ENCODE data around the gene F2RL2. TPM values are rescaled to one million over a fixed set of nuclear protein-coding genes. Genes with fewer than 3 reads are reported as not detected.

The F2RL2 gene
- total and polyA plus RNA-seq, 2 of the 4 experiments (the other 2 are of a cell fraction), result 21.7 to 32.8 TPM

DNA sequence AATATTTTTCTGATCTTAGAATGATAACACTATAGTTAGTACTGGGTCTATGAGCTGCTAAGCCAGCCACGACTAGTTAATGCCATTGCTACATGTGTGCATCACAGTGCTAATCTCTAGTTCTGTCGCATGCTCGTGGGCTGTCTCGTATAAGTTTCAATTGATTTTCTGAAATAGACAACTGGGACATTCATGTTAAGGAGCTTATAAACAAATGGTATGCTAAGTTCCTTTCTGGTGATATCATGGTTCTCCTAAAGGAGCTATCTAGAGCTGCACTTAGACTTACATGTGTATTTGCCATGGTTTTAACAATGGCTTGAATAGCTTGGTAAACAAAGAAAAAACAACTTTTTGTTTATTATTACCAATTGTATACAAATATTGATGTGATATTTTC, 46.2 kb downstream of the F2RL2 start:
- dilution Hi-C loops (cut with HindIII; ENCODE audit: low sequenced_read_pairs, unreplicated experiment), result no loop called here
- Histone ChIP-seq H3K4me2 (ENCODE audit: low read depth, low read length) (peak overlapping the region; percentile 79), H2BK120ac (ENCODE audit: low read depth, low read length) (no peak overlapping the region), H2AK9ac (replicated peaks; ENCODE audit: low read depth, low read length, poor library complexity) (no peak overlapping the region), H2BK15ac (ENCODE audit: low read depth, low read length) (no peak overlapping the region), H3K79me1 (ENCODE audit: low read depth in 1 of 2, low read length in 2 of 2) (no peaks in the 10 kb centered on the region), H3K4me1 (ENCODE audit: control insufficient read depth, insufficient read depth, low read length) (no peaks in the 10 kb centered on the region), H4K20me1 (ENCODE audit: insufficient read depth, low read length) (no peaks in the 10 kb centered on the region), H3K9me3 (ENCODE audit: control insufficient read depth, insufficient read depth, low read length) (no peaks in the 10 kb centered on the region), H3K9ac (ENCODE audit: low read depth, low read length) (no peak overlapping the region), H3K36me3 (ENCODE audit: control insufficient read depth, insufficient read depth, low read length) (no peaks in the 10 kb centered on the region), H4K5ac (ENCODE audit: low read depth, low read length) (no peak overlapping the region), H3K4me3 (ENCODE audit: insufficient read depth, low read depth, low read length) (no peak overlapping the region), H2AFZ (replicated peaks; ENCODE audit: low read length, poor library complexity) (no peak overlapping the region), H2BK5ac (ENCODE audit: low read depth, low read length, poor library complexity, severe bottlenecking) (no peak overlapping the region), H4K91ac (ENCODE audit: insufficient read depth, low read depth, low read length) (no peak overlapping the region), H3K23ac (ENCODE audit: low read depth, low read length) (no peak overlapping the region), H3K14ac (replicated peaks; ENCODE audit: low read depth, low read length) (no peak overlapping the region), H2BK20ac (ENCODE audit: low read depth, low read length) (no peak overlapping the region), H3K27ac (ENCODE audit: insufficient read depth, low read length) (no peak overlapping the region), H2AK5ac (ENCODE audit: low read depth, low read length) (no peak overlapping the region), H3K56ac (ENCODE audit: extremely low read depth, insufficient read depth, low read length) (no peak overlapping the region), H3K27me3 (ENCODE audit: control insufficient read depth, insufficient read depth, low read length) (no peaks in the 10 kb centered on the region; the same call in 1 of the 2 replicates), H3K4ac (ENCODE audit: low read depth, low read length) (no peak overlapping the region), H3K9me1 (ENCODE audit: insufficient read depth, low read length) (no peaks in the 10 kb centered on the region; the same call in 1 of the 2 replicates), H4K8ac (ENCODE audit: low read depth in 2 of 2, low read length in 2 of 2) (no peak overlapping the region), H3K18ac (ENCODE audit: low read depth, low read length) (no peak overlapping the region)
- in situ Hi-C loops (cut with MboI; ENCODE audit: low sequenced_read_pairs), result no loop called here
- DNase-seq (peak; percentile 28), ATAC-seq (ENCODE audit: low read depth) (peak; percentile 42; the same call in 1 of the 2 replicates)
- CTCF ChIA-PET, result no interaction called here
- TF ChIP-seq RCOR1 (IDR thresholded peaks at IDR 0.05; ENCODE audit: insufficient replicate concordance, low read length), result no peak
- no peak for TF ChIP-seq RFX5 (IDR thresholded peaks at IDR 0.05; ENCODE audit: low read depth, low read length)
- TF ChIP-seq MAFK (IDR thresholded peaks at IDR 0.05; ENCODE audit: low read depth, low read length), result no peak
- no peak for TF ChIP-seq NFE2L2 (IDR thresholded peaks at IDR 0.05; ENCODE audit: low read depth, low read length)
- TF ChIP-seq, protein P1, sequence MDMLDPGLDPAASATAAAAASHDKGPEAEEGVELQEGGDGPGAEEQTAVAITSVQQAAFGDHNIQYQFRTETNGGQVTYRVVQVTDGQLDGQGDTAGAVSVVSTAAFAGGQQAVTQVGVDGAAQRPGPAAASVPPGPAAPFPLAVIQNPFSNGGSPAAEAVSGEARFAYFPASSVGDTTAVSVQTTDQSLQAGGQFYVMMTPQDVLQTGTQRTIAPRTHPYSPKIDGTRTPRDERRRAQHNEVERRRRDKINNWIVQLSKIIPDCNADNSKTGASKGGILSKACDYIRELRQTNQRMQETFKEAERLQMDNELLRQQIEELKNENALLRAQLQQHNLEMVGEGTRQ (IDR thresholded peaks at IDR 0.05; ENCODE audit: low read depth, low read length), result no peak
- TF ChIP-seq, protein P2, sequence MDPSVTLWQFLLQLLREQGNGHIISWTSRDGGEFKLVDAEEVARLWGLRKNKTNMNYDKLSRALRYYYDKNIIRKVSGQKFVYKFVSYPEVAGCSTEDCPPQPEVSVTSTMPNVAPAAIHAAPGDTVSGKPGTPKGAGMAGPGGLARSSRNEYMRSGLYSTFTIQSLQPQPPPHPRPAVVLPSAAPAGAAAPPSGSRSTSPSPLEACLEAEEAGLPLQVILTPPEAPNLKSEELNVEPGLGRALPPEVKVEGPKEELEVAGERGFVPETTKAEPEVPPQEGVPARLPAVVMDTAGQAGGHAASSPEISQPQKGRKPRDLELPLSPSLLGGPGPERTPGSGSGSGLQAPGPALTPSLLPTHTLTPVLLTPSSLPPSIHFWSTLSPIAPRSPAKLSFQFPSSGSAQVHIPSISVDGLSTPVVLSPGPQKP (IDR thresholded peaks at IDR 0.05; ENCODE audit: borderline replicate concordance, low read depth, low read length), result no peak
- no peak for TF ChIP-seq CEBPB (IDR thresholded peaks at IDR 0.05; ENCODE audit: low read depth, low read length)
- no peak for TF ChIP-seq SMC3 (IDR thresholded peaks at IDR 0.05; ENCODE audit: low read depth, low read length)
- TF ChIP-seq MAZ (IDR thresholded peaks at IDR 0.05; ENCODE audit: borderline replicate concordance, low read depth, low read length), result no peak
- TF ChIP-seq FOS (IDR thresholded peaks at IDR 0.05; ENCODE audit: low read depth, low read length), result no peak
- TF ChIP-seq MXI1 (IDR thresholded peaks at IDR 0.05; ENCODE audit: borderline replicate concordance, low read depth, low read length), result no peak
- no peak for TF ChIP-seq CHD1 (IDR thresholded peaks at IDR 0.05; ENCODE audit: low read depth, low read length)
- TF ChIP-seq RAD21 (IDR thresholded peaks at IDR 0.05; ENCODE audit: low read length), result no peak
- TF ChIP-seq, protein P3, sequence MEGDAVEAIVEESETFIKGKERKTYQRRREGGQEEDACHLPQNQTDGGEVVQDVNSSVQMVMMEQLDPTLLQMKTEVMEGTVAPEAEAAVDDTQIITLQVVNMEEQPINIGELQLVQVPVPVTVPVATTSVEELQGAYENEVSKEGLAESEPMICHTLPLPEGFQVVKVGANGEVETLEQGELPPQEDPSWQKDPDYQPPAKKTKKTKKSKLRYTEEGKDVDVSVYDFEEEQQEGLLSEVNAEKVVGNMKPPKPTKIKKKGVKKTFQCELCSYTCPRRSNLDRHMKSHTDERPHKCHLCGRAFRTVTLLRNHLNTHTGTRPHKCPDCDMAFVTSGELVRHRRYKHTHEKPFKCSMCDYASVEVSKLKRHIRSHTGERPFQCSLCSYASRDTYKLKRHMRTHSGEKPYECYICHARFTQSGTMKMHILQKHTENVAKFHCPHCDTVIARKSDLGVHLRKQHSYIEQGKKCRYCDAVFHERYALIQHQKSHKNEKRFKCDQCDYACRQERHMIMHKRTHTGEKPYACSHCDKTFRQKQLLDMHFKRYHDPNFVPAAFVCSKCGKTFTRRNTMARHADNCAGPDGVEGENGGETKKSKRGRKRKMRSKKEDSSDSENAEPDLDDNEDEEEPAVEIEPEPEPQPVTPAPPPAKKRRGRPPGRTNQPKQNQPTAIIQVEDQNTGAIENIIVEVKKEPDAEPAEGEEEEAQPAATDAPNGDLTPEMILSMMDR (conservative IDR thresholded peaks at IDR 0.05; ENCODE audit: low read depth, low read length), result no peak
- no peak for TF ChIP-seq BHLHE40 (IDR thresholded peaks at IDR 0.05; ENCODE audit: low read depth, low read length)
- TF ChIP-seq POLR2A (IDR thresholded peaks at IDR 0.05; ENCODE audit: low read depth, low read length), result no peak
- WGBS, 2 experiments (ENCODE audit: extremely low coverage in 2 of 2, insufficient read length in 1 of 2), result 33% methylated on average over 3 of the region's 4 CpGs; no CpG with 5 or more reads in 1 of the 2 experiments
- POLR2A ChIA-PET (ENCODE audit: unreplicated experiment), result no interaction called here
- intact Hi-C loops (cut with micrococcal nuclease), result no loop called here
- BruUV-seq (replicated peaks), result no TSS peak

Measured in IMR-90 (cell line).